ENCODE results near the gene MRAP2. TPM values are rescaled to one million over a fixed set of nuclear protein-coding genes. Genes with fewer than 3 reads are reported as not detected.
"Not testable (repeated sequence)": the region's sequence is repeated elsewhere in the genome, so short reads cannot be mapped to it uniquely, and the experiment has no call there.

The MRAP2 gene
- total RNA-seq, 1 donor from 2014 or later: 7.7 TPM

- DNase-seq (ENCODE audit: low spot score in 2 of 2): no peak
- no peak for FAIRE-seq
Observed at GRCh38 chr6:84027340-84028181, 6.0 kb upstream of the MRAP2 start.

GRCh38 chr6:84028350-84028749, 5.2 kb upstream of the MRAP2 start:
- FAIRE-seq: no peak
- DNase-seq (ENCODE audit: low spot score in 2 of 2): no peak

DNA sequence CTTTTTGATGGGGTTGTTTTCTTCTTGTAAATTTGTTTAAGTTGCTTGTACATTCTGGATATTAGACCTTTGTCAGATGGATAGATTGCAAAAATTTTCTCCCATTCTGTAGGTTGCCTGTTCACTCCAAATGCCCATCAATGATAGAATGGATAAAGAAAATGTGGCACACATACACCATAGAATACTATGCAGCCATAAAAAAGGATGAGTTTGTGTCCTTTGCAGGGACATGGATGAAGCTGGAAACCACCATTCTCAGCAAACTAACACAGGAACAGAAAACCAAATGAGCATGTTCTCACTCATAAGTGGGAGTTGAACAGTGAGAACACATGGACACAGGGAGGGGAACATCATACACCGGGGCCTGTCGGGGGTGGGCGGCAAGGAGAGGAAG, 1.6 kb upstream of the MRAP2 start:
- not testable (repeated sequence) for DNase-seq (ENCODE audit: low spot score in 2 of 2); FAIRE-seq

GRCh38 chr6:84035484-84035883, 1.9 kb downstream of the MRAP2 start:
- FAIRE-seq: no peak
- DNase-seq (ENCODE audit: low spot score in 2 of 2): no peak

GRCh38 chr6:84037425-84038089, 4.0 kb downstream of the MRAP2 start:
- DNase-seq (ENCODE audit: low spot score in 2 of 2) (no peak), FAIRE-seq (no peak)

GRCh38 chr6:84042603-84043002, 9.0 kb downstream of the MRAP2 start:
- DNase-seq (ENCODE audit: low spot score in 2 of 2) (no peak), FAIRE-seq (no peak)

DNA sequence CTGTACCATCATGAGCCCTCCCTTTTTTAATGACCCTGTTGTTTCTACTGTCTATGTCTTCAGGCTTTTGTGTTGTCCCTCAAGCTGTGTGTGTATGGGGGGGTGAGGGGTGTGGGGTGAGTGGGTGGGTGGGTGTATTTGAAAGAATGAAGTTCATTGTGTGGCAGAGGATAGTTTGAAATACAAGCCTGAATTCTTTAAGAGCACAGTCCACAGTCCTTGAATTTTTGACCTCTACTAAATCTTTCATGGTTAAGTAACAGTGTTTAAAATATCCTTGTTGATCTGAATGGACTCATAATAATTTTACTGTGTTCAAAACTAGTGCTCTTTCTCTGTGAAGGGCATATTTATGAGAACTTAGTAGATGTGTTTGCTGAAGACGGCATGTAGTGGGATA, 10.0 kb downstream of the MRAP2 start:
- no peak for FAIRE-seq
- no peak for DNase-seq (ENCODE audit: low spot score in 2 of 2)

DNA sequence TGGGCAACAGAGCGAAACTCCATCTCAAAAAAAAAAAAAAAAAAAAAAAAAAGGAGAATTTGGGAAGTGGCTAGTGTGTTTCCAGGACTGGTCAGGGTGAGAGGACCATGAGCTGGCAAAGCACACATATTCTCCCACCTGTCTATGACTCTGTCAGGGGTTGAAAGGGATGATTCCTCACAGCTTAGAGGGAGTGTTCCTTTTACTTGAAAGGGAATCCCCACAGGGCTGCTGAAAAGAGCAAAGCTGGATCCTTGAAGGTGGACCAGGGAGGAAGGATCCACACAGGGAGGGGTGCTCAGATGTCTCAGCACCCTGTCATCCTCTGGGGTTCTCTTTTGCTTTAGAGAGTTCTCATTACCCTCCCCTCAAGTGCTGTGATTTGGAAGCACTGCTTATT, 13.2 kb downstream of the MRAP2 start:
- no peak for FAIRE-seq
- no peak for DNase-seq (ENCODE audit: low spot score in 2 of 2)

- FAIRE-seq: no peak
Observed at GRCh38 chr6:84048588-84048987, 15.0 kb downstream of the MRAP2 start.

DNA sequence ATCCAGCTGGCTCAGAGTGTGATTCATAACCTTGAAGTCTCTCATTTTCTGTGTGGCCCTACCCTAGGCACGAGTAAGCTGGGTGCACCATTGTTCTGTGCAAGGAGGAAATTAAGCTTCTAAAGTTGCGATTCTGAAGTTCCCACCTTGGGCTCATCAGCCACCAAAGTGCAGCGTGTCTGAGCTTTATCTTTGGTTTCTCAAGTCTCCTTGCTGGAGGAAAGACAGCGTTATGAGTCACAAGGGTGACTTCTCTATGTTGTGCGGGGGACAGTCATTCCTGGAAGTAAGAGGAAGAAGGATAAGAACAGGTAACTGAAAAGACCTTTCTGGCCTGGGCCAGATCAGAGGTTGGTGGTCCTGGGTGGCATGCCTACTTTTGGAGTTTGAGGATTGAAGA, 16.8 kb downstream of the MRAP2 start:
- DNase-seq (ENCODE audit: low spot score in 2 of 2): no peak
- no peak for FAIRE-seq

More at GRCh38 chr6:84048588-84048987, 15.0 kb downstream of the MRAP2 start:
- no peak for DNase-seq (ENCODE audit: low spot score in 2 of 2)

- FAIRE-seq: no peak
- DNase-seq (ENCODE audit: low spot score in 2 of 2): peak in 1 of 2 donors; percentile 38
Observed at GRCh38 chr6:84052204-84052882, 18.8 kb downstream of the MRAP2 start.

- FAIRE-seq (no peak), DNase-seq (ENCODE audit: low spot score in 2 of 2) (no peak)
Observed at GRCh38 chr6:84052883-84053241, 19.3 kb downstream of the MRAP2 start.

GRCh38 chr6:84055647-84056046, 22.1 kb downstream of the MRAP2 start:
- DNase-seq (ENCODE audit: low spot score in 2 of 2): no peak
- FAIRE-seq: no peak

DNA sequence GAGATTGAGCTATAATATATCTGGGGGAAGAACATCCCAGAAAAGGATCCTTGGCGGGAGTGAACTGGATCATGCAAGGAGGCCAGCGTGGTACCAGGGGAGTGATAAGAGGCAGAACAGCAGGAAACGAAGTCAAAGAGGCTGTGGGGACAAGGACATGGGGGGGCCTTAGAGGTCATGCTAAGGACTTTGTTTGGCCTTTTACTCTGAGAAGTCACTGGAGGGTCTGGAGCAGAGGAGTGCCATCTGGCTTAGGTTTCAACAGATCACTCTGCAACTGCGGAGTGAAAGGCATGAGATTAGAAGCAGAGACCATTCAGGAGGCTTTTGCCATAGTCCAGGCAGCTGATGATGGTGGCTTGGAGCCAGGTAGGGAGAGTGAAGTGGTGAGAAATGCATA, 24.3 kb downstream of the MRAP2 start:
- no peak for DNase-seq (ENCODE audit: low spot score in 2 of 2)
- no peak for FAIRE-seq

DNA sequence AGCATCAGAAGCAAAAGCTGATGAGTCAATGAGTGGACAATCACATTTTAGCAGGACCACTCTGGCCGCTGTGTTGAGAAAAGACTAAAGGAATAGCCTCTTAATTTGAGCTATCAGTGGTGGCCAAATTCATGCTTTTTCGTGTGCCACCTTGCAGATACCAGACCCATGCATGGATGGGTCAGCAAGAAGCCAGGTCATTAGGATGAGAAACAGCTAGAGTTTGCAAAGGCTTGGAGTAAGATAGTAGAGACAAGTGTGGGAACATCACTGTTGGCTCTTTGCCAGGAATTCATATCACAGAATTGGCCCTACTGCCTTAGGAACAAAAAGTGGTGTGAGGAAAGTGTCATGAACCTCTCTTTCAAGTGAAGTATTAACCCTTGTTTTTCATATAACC, 25.5 kb downstream of the MRAP2 start:
- FAIRE-seq: no peak

GRCh38 chr6:84061174-84061573, 27.6 kb downstream of the MRAP2 start:
- no peak for DNase-seq (ENCODE audit: low spot score in 2 of 2)
- FAIRE-seq: no peak

More for the DNA sequence above, 25.5 kb downstream of the MRAP2 start:
- no peak for DNase-seq (ENCODE audit: low spot score in 2 of 2)

GRCh38 chr6:84061613-84062398, 28.2 kb downstream of the MRAP2 start:
- DNase-seq (ENCODE audit: low spot score in 2 of 2): no peak

GRCh38 chr6:84062519-84063154, 29.1 kb downstream of the MRAP2 start:
- DNase-seq (ENCODE audit: low spot score in 2 of 2): no peak
- no peak for FAIRE-seq

More at GRCh38 chr6:84061613-84062398, 28.2 kb downstream of the MRAP2 start:
- FAIRE-seq: no peak

- FAIRE-seq (no peak), DNase-seq (ENCODE audit: low spot score in 2 of 2) (no peak)
Observed at GRCh38 chr6:84065693-84066290, 32.2 kb downstream of the MRAP2 start.

DNA sequence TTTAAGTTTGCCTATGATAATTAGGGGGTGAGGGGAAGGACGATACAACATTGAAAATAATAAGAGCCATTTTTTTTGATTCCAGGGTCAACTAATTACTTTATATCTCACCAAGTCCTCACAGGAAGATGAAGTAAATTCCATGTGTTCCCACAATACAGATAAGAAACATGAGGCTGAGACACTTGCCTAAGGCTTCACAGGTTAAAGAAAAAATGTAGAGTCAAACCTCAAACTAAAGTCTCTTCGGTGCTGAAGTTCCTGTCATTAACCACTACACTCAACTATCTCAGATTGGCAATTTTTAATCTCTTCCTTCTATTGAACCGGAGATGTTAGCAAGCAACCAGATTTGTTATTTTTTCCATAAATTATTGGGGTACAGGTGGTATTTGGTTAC, 33.0 kb downstream of the MRAP2 start:
- FAIRE-seq (no peak), DNase-seq (ENCODE audit: low spot score in 2 of 2) (no peak)

Data from frontal cortex (tissue), 4 donors.